Fibroblast of skin of abdomen (primary cell): ENCODE measurements around the gene EPS15.
A peak's percentile ranks its signal among the peaks of the same experiment; 100 is the strongest.
"Not testable (repeated sequence)": the region's sequence is repeated elsewhere in the genome, so short reads cannot be mapped to it uniquely, and the experiment has no call there.

ENCODE experiments used
- DNase-seq: peaks from one replicate; pipeline ENCODE4 v3.0.0-alpha.2; 2013

EPS15 gene

GRCh38 chr1:51423073-51423821 lies 95.8 kb downstream of the EPS15 start:
- peak; percentile 36 for DNase-seq

- no peak for DNase-seq
Measured at GRCh38 chr1:51422367-51423072, 96.5 kb downstream of the EPS15 start.

DNA sequence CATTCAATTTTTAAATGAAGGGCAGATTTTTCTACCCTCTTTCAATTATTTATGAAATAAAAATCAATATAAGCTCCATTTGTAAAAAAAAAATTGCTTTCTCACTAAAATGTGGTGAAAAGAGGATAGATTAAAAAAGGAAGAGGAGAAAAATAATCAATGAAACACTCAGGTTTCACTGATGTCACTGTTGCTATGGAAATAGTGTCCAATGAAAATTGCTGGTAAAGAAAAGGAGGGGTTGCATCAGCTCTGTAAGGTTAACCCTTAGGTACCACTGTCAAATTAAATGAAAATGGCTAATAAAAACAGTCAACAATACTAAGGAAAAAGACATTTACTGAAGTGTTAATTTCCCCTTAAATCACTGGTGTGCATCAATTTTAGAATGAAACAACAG lies 97.1 kb downstream of the EPS15 start:
- DNase-seq = peak; percentile 79

GRCh38 chr1:51420867-51421627 lies 98.0 kb downstream of the EPS15 start:
- DNase-seq = no peak

DNA sequence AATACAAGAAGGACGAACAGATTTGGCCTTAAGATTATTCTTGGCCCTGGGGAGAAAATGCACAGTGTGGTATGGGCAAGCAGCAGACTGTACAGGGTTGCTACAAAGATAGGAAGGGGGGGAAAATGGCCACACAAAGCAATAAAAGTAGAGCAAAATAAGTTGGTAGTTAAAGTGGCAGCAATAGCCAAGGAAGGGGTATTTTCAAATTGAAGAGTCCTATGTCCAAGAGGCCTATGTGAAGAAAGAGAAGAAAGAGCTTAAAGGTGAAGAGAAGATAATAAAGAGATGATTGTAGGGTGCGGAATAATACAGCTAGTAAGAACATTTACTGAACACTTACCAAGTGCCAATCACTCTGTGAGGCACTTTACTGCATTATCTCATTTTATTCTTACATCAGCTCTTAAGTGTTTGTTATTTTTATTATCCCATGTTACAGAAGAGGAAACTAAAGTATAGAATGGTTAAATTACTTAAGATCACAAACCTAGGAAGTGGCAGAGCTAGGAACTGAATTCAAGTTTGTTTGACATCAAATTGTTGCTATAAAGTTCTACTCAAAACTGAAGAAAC lies 100.6 kb downstream of the EPS15 start:
- DNase-seq = no peak

GRCh38 chr1:51417496-51418383 lies 101.3 kb downstream of the EPS15 start:
- DNase-seq = peak; percentile 59

- no peak for DNase-seq
Measured at GRCh38 chr1:51416910-51417309, 102.2 kb downstream of the EPS15 start.

DNA sequence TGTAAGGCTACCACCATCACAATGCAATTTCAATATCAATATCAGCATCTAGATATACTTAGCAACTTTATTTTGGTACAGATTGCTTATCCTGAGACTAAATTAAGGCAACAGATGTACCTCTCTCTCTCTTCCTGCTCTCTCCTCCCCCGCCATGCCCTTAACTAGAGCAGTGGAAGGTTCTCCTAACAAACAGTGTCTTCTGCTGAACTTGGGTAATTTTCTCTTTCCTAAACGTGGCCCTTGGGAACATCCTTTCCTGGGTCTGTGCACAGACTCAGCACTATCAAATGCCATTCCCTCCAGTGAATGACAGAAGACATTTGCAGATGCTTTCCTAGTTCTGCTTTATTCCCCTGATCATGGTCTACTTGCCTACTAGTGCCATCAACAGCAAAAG lies 103.1 kb downstream of the EPS15 start:
- no peak for DNase-seq

DNA sequence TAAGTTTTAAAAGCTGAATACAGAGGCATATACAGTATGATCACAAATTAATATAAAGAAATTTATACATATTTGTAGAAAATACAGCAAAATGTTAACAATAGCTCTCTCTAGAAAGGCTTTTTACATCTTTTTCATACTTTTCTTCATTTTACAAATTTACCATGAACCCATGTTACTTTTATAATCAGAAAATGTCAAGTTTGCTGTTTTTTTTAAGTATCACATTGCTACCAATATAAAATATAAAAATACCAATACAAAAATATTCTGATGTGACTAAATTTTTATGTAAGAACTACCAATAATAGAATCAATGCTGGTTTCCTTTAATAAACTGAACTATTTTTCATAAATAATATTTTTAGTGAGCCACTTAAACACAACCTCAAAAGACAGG lies 104.3 kb downstream of the EPS15 start:
- no peak for DNase-seq

- DNase-seq = not testable (repeated sequence)
Measured at GRCh38 chr1:51411820-51412219, 107.2 kb downstream of the EPS15 start.

DNA sequence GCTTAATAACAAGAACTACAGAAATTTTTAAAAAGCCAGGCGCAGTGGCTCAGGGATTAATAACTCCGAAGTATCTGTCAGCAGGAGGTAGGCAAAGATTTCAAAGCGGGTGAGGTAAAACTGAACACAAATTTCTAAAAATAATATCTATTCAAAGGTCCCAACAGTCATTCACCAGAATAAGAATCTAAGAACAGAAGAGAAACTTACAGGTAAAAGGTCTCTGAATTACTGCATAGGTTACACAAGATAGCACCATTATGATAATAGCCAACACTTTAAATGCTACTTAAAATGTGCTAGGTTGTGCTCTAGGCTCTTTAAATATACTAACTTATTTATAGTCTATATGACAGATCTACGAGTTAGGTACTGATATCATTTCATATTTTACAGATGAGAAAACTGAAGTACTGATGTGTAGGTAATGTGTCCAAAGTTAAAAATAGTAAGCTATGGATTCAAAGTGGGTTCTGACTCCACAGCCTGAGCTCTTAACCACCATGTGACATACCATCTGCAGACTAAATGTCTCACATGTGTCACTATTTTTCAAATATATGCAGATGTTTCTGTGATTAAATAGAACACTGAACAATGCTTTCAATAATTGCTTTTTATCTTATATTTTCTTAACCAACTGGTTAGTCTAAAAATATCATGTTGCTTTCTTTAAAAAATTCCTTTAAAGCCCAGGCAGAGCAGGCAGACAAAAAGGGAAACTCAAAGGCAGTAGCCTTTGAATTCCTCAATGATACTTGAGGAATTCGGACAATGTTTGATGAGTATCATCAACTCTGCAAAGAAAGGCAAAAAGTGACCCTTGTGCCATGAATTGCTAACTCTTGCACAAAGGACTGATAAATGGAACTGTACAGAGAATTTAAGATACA lies 108.3 kb downstream of the EPS15 start:
- DNase-seq = peak; percentile 45

- not testable (repeated sequence) for DNase-seq
Measured at GRCh38 chr1:51409755-51410541, 109.1 kb downstream of the EPS15 start.

- DNase-seq = no peak
Measured at GRCh38 chr1:51392241-51392640, 126.8 kb downstream of the EPS15 start.

DNA sequence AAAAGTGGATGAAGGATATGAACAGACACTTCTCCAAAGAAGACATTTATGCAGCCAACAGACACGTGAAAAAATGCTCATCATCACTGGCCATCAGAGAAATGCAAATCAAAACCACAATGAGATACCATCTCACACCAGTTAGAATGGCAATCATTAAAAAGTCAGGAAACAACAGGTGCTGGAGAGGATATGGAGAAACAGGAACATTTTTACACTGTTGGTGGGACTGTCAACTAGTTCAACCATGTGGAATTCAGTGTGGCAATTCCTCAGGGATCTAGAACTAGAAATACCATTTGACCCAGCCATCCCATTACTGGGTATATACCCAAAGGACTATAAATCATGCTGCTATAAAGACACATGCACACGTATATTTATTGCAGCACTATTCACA lies 128.4 kb downstream of the EPS15 start:
- DNase-seq = not testable (repeated sequence)

DNA sequence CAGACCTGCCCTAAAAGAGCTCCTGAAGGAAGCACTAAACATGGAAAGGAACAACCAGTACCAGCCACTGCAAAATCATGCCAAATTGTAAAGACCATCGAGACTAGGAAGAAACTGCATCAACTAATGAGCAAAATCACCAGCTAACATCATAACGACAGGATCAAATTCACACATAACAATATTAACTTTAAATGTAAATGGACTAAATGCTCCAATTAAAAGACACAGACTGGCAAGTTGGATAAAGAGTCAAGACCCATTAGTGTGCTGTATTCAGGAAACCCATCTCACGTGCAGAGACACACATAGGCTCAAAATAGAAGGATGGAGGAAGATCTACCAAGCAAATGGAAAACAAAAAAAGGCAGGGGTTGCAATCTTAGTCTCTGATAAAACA lies 131.8 kb downstream of the EPS15 start:
- DNase-seq = not testable (repeated sequence)

GRCh38 chr1:51386259-51386658 lies 132.8 kb downstream of the EPS15 start:
- DNase-seq = not testable (repeated sequence)

DNA sequence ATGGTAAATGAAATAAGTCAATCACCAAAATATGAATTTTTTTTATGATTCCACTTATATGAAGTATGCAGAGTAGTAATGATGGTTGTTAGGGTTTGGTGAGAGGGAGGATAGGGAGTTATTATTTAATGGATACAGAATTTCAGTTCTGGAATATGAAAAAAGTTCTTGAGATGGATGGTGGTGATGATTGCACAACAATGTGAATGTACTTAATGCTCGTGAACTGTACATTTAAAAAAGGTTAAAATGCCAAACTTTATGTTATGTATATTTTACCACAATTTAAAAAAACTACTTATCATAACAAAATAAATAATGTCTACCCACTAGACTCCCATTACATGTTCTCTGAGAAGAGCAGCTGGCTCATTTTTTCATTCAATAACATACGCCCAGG lies 133.3 kb downstream of the EPS15 start:
- DNase-seq = no peak

- DNase-seq = no peak
Measured at GRCh38 chr1:51381964-51382363, 137.1 kb downstream of the EPS15 start.

DNA sequence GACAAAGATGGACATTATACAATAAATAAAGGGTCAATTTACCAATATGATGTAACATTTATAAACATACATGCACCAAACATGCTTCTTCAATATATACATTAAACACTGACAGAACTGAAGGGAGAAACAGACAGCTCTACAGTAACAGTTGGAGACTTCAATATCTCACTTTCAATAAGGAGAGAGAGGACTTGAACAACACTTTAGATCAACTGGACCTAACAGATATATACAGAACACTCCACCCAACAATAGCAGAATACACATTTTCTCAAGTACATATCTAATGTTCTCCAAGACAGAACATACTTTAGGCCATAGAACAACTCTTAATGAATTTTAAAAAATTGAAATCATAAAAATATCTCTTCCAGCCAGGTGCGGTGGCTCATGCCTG lies 138.1 kb downstream of the EPS15 start:
- no peak for DNase-seq

GRCh38 chr1:51378871-51379270 lies 140.2 kb downstream of the EPS15 start:
- DNase-seq = no peak
